GM06990 (cell line): Measurements from ENCODE around the gene SLC25A13.

Experiments
- DNase-seq: peaks from one replicate; pipeline ENCODE4 v3.0.0-alpha.2; 2011; ENCODE audit not compliant: insufficient read length; ENCODE audit errors: extremely low read depth
- H3K27me3 ChIP-seq: replicated peaks from 2 replicates; pipeline ENCODE4 v1.6.0; 2011; ENCODE audit warnings: low read length; ENCODE audit not compliant: control insufficient read depth, insufficient read depth
- H3K36me3 ChIP-seq: 2 replicates; pipeline ENCODE4 v1.5.1; 2011; ENCODE audit warnings: low read length; ENCODE audit not compliant: control insufficient read depth, insufficient read depth
- H3K4me3 ChIP-seq: replicated peaks from 2 replicates; pipeline ENCODE4 v1.5.1; 2011; ENCODE audit warnings: low read depth, mild to moderate bottlenecking, control low read depth, low read length
- CTCF ChIP-seq: IDR thresholded peaks from 2 replicates; pipeline ENCODE4 v1.5.1; 2011; ENCODE audit warnings: low read length, control low read depth, mild to moderate bottlenecking, inconsistent platforms; ENCODE audit not compliant: insufficient read depth, poor library complexity, severe bottlenecking

SLC25A13 gene

GRCh38 chr7:96244244-96244991 lies 77.5 kb downstream of the SLC25A13 start:
- no peak overlapping the region for H3K4me3 ChIP-seq
- no peaks in the 10 kb centered on the region for H3K36me3 ChIP-seq
- no peaks in the 10 kb centered on the region for H3K27me3 ChIP-seq
- TF ChIP-seq CTCF, result no peak
- no peak for DNase-seq

- no peak overlapping the region for H3K4me3 ChIP-seq
- H3K36me3 ChIP-seq, result no peaks in the 10 kb centered on the region
- no peak for DNase-seq
- no peaks in the 10 kb centered on the region for H3K27me3 ChIP-seq
- TF ChIP-seq CTCF, result no peak
Observed at GRCh38 chr7:96243241-96243640, 78.7 kb downstream of the SLC25A13 start.

- H3K27me3 ChIP-seq, result no peaks in the 10 kb centered on the region
- DNase-seq, result no peak
- H3K36me3 ChIP-seq, result no peaks in the 10 kb centered on the region
- TF ChIP-seq CTCF, result no peak
- H3K4me3 ChIP-seq, result no peak overlapping the region
Observed at GRCh38 chr7:96241855-96242254, 80.0 kb downstream of the SLC25A13 start.

- no peak for DNase-seq
- no peak for TF ChIP-seq CTCF
- H3K4me3 ChIP-seq, result no peak overlapping the region
- H3K36me3 ChIP-seq, result no peaks in the 10 kb centered on the region
- no peaks in the 10 kb centered on the region for H3K27me3 ChIP-seq
Observed at GRCh38 chr7:96238976-96239766, 82.7 kb downstream of the SLC25A13 start.

GRCh38 chr7:96238474-96238873 lies 83.4 kb downstream of the SLC25A13 start:
- H3K36me3 ChIP-seq, result no peaks in the 10 kb centered on the region; the same call in 1 of the 2 replicates
- no peak for DNase-seq

More at GRCh38 chr7:96238474-96238873, 83.4 kb downstream of the SLC25A13 start:
- no peaks in the 10 kb centered on the region for H3K27me3 ChIP-seq
- no peak overlapping the region for H3K4me3 ChIP-seq
- no peak for TF ChIP-seq CTCF
